Upper lobe of left lung (tissue), 6 donors: Measurements from ENCODE around the gene MYO1C. TPM values are rescaled to one million over a fixed set of nuclear protein-coding genes. Genes with fewer than 3 reads are reported as not detected.
"Not testable (repeated sequence)": the region's sequence is repeated elsewhere in the genome, so short reads cannot be mapped to it uniquely, and the experiment has no call there.

ENCODE experiments used
- ATAC-seq, 2 donors: fragments of 200-7000 bp; cut with Tn5 transposase; one replicate each; pipeline ENCODE4 v1.9.1; 2022; ENCODE audit warnings: mild to moderate bottlenecking in 2 of 2, moderate library complexity in 2 of 2; ENCODE audit not compliant: low FRiP score in 2 of 2
- DNase-seq, 2 donors: peaks; one replicate each; pipeline ENCODE4 v3.0.0-alpha.2; 2019 to 2020
- H3K27ac ChIP-seq, 4 donors: fragments of 200-600 bp; sonication (generic); one replicate each; pipeline ENCODE4 v1.5.1; 2016 to 2019
- H3K27me3 ChIP-seq, 4 donors: fragments of 200-600 bp; sonication (generic); one replicate each; pipeline ENCODE4 v1.5.1; 2017 to 2019
- H3K36me3 ChIP-seq, 4 donors: fragments of 200-600 bp; sonication (generic); one replicate each; pipeline ENCODE4 v1.5.1; 2016 to 2019
- H3K4me1 ChIP-seq, 4 donors: fragments of 200-600 bp; sonication (generic); one replicate each; pipeline ENCODE4 v1.5.1; 2018 to 2019
- H3K4me3 ChIP-seq, 4 donors: fragments of 200-600 bp; sonication (generic); one replicate each; pipeline ENCODE4 v1.5.1; 2017 to 2019; ENCODE audit warnings: mild to moderate bottlenecking in 2 of 4, moderate library complexity in 1 of 4
- H3K9me3 ChIP-seq, 4 donors: fragments of 200-600 bp; sonication (generic); one replicate each; pipeline ENCODE4 v1.5.1; 2018 to 2019
- EP300 ChIP-seq, 4 donors: sonication (generic); formaldehyde crosslinking; IDR thresholded peaks; one replicate each; pipeline ENCODE4 v1.5.1; 2017; ENCODE audit warnings: antibody characterized with exemption in 4 of 4, control low read depth in 2 of 4
- POLR2A ChIP-seq, 4 donors: fragments of 450-650 bp; IDR thresholded peaks; one replicate each; pipeline ENCODE4 v1.5.1; 2016 to 2017; ENCODE audit warnings: antibody characterized with exemption in 4 of 4, mild to moderate bottlenecking in 2 of 4
- POLR2AphosphoS5 ChIP-seq, 2 donors: sonication (generic); formaldehyde crosslinking; IDR thresholded peaks; one replicate each; pipeline ENCODE4 v1.5.1; 2017; ENCODE audit warnings: antibody characterized with exemption in 2 of 2
- WGBS, 2 donors: methylation state at CpG; one replicate each; pipeline ENCODE4 v1.1.5; 2017 to 2018; 5-methylcytosine and 5-hydroxymethylcytosine counted together
- total RNA-seq, 6 donors: library from RNA; depleted of rRNA in 4 of 6; stranded (reverse); fragments of >200 nt in 4 of 6; gene quantifications; one replicate each; pipeline versions ENCODE4 v1.1.0 to v1.2.1, GENCODE V29; 2016 to 2021
- TF ChIP-seq, protein P1 (sequence below), 6 experiments: fragments of 450-650 bp in 4 of 6; fragments of 200-600 bp in 2 of 6; sonication (generic) in 2 of 6; IDR thresholded peaks; one replicate each; pipeline ENCODE4 v1.5.1; 2016 to 2019; ENCODE audit warnings: antibody characterized with exemption in 6 of 6
- donor health status: DM: no; HTN: no; CAD: no; lungs with moderate emphysema.
- donor health status: DM: no; HTN: yes; CAD: no; lungs with severe emphysema.

Gene MYO1C
- total RNA-seq, 6 donors from 2014 or later: 186 to 358 (median 266) TPM

DNA sequence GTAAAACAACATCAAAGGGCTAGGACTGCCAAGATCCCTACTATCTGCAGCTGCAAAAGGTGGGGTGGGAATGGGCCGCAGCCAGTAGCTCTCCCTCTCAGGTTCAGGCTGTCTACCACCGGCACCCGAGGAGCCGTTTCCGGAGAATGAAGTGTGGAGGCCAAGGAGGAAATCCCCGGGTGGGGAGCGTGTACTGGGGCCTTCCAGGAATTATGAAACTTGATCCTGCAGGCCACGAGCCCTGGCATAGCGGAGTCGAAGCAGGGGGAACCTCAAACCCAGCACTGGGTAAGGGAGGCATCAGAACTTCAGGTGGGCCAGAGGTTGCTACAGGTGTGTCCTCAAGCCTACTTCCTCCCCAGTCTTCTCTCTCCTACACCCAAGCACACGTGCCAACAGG lies 18.8 kb upstream of the MYO1C start:
- TF ChIP-seq EP300 (IDR thresholded peaks at IDR 0.05) (peak in 1 of 4 donors; percentile 28), POLR2AphosphoS5 (IDR thresholded peaks at IDR 0.05) (peak in 1 of 2 donors; percentile 43)
- TF ChIP-seq, protein P1, sequence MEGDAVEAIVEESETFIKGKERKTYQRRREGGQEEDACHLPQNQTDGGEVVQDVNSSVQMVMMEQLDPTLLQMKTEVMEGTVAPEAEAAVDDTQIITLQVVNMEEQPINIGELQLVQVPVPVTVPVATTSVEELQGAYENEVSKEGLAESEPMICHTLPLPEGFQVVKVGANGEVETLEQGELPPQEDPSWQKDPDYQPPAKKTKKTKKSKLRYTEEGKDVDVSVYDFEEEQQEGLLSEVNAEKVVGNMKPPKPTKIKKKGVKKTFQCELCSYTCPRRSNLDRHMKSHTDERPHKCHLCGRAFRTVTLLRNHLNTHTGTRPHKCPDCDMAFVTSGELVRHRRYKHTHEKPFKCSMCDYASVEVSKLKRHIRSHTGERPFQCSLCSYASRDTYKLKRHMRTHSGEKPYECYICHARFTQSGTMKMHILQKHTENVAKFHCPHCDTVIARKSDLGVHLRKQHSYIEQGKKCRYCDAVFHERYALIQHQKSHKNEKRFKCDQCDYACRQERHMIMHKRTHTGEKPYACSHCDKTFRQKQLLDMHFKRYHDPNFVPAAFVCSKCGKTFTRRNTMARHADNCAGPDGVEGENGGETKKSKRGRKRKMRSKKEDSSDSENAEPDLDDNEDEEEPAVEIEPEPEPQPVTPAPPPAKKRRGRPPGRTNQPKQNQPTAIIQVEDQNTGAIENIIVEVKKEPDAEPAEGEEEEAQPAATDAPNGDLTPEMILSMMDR (IDR thresholded peaks at IDR 0.05): no peak
- ATAC-seq (no peak), DNase-seq (peak in 1 of 2 donors; percentile 60)
- no peaks in the 10 kb centered on the region for H3K9me3 ChIP-seq
- WGBS, 2 donors: 33 to 42% methylated on average over 4 to 11 of the region's 11 CpGs
- no peak overlapping the region for H3K4me3 ChIP-seq
- H3K36me3 ChIP-seq: peaks cover 11 to 54% (median 35%) of the 10 kb centered on the region in 4 donors
- H3K27me3 ChIP-seq: no peaks in the 10 kb centered on the region
- H3K4me1 ChIP-seq: peaks cover 62 to 73% (median 70%) of the 10 kb centered on the region in 4 donors
- peak overlapping the region; percentile 78 to 96 (median 86) for H3K27ac ChIP-seq

DNA sequence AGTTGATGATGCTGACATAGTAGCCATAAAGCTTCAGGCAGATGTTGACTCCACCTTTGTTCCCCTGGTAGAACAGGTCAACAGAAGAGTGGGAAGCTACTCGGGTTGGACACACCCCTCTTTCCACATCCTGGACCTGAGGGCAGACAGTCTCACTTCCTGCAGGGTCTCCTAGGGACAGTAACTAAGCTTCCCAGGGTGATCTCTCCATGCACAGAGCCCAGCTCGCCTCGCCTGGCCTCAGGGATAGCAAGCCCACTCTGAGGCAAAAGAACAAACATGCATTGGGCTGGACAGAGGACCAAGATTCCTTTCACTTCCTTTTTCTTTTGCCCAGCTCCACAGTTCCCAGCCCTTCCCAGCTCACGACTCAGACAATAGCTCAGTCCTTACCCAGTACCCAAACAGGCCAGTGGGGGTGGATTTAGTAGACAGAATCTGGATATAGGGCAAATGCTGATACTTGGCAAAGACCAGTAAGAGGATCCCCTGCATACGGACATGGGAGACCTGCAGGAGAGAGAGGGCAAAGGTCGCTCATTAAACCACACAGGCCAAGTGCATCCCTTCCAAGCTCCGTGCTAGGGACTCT lies 16.9 kb upstream of the MYO1C start:
- Histone ChIP-seq H3K4me1 (peaks cover 59 to 66% (median 60%) of the 10 kb centered on the region in 4 donors), H3K36me3 (peaks cover 12 to 72% (median 38%) of the 10 kb centered on the region in 4 donors)
- no peak for ATAC-seq

DNA sequence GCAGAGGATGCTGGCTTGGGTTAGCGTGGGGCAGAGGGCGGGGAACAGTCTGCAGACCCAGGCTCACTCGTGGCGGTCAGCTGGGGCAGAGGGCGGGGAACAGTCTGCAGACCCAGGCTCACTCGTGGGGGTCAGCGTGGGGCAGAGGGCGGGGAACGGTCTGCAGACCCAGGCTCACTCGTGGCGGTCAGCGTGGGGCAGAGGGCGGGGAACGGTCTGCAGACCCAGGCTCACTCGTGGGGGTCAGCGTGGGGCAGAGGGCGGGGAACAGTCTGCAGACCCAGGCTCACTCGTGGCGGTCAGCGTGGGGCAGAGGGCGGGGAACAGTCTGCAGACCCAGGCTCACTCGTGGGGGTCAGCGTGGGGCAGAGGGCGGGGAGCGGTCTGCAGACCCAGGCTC lies 16.2 kb upstream of the MYO1C start:
- Histone ChIP-seq H3K27ac (peak overlapping the region in 2 of 4 donors; percentile 12 to 96), H3K4me1 (peaks cover 53 to 59% (median 55%) of the 10 kb centered on the region in 4 donors), H3K36me3 (peaks cover 12 to 75% (median 38%) of the 10 kb centered on the region in 4 donors)
- not testable (repeated sequence) for H3K4me3 ChIP-seq, ATAC-seq, H3K27me3 ChIP-seq, H3K9me3 ChIP-seq
- DNase-seq: peak in 1 of 2 donors; percentile 54
- 86 to 92% methylated on average over 16 to 19 of the region's 25 CpGs for WGBS, 2 donors

More for the DNA sequence above, 16.9 kb upstream of the MYO1C start:
- Histone ChIP-seq H3K27me3 (no peaks in the 10 kb centered on the region), H3K27ac (peak overlapping the region in 3 of 4 donors; percentile 22 to 96 (median 93)), H3K4me3 (no peak overlapping the region), H3K9me3 (no peaks in the 10 kb centered on the region)
- no peak for DNase-seq
- 66 to 70% methylated on average over 5 to 7 of the region's 7 CpGs for WGBS, 2 donors
- no peak for TF ChIP-seq EP300 (IDR thresholded peaks at IDR 0.05)
- TF ChIP-seq, protein P1 (IDR thresholded peaks at IDR 0.05): peak in 1 of 6 experiments; percentile 13

DNA sequence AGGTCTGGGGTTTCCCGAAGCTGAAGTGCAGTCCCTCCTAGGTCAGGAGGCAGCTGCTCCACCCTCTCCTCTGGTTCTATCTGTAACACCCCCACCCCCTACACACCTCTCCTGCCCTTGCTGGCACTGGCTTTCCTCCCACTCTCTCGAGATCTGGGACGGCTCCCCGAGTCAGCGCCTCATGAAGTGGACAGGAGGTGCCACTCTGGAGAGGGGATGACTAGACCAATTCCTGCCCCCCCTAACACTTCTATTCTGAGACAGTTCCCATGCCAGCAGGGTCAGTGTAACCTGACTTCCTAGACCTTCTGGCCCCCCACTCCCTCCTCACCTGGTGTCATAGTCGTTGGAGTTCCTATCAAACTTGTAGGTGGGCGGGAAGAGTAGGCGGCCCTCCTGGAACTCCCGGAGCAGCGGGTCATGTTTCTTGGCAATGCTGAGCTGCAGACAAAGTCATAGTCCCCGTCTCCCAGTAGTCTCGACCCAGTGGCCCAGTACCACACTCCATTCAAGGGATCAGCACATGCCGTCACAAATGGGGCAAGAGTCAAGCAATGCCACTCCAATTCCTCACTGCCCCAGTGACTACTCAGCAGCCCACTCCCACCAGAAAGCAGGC lies 14.3 kb upstream of the MYO1C start:
- no peak for DNase-seq
- Histone ChIP-seq H3K27me3 (no peaks in the 10 kb centered on the region), H3K9me3 (no peaks in the 10 kb centered on the region), H3K4me3 (no peak overlapping the region), H3K36me3 (peaks cover 12 to 74% (median 36%) of the 10 kb centered on the region in 4 donors), H3K4me1 (peaks cover 36 to 40% (median 37%) of the 10 kb centered on the region in 4 donors), H3K27ac (peak overlapping the region in 1 of 4 donors; percentile 37)
- WGBS, 2 donors: 83 to 90% methylated on average over 11 to 13 of the region's 13 CpGs
- ATAC-seq: no peak
- TF ChIP-seq, protein P1 (IDR thresholded peaks at IDR 0.05): no peak
- TF ChIP-seq POLR2AphosphoS5 (IDR thresholded peaks at IDR 0.05) (no peak), POLR2A (IDR thresholded peaks at IDR 0.05) (no peak), EP300 (IDR thresholded peaks at IDR 0.05) (no peak)

DNA sequence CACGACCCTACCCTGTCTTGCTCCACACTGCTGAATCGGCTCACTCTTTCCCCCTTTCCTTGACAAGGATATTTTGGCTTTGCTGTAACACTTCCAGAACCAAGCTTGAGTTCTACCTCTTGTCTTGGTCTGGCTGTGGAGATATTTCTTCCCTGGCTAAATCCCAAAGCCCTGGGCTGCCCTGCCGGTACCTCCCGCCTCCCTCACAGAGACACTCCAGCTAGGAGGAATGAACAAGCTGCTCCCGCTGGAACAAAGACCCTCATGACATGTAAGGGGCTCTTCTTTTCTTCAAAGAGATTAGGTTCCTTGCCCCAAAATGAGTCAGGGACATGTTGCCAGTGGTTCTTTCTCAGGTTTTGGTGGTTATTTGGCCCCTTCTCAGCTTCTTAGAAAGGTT lies 13.1 kb upstream of the MYO1C start:
- H3K27me3 ChIP-seq: no peaks in the 10 kb centered on the region
- peak overlapping the region in 3 of 4 donors; percentile 29 to 45 (median 30) for H3K27ac ChIP-seq
- H3K4me1 ChIP-seq: peaks cover 24 to 28% (median 26%) of the 10 kb centered on the region in 4 donors
- no peak for DNase-seq
- H3K4me3 ChIP-seq: no peak overlapping the region
- no peak for ATAC-seq
- peaks cover 12 to 78% (median 36%) of the 10 kb centered on the region in 4 donors for H3K36me3 ChIP-seq
- no peak for TF ChIP-seq EP300 (IDR thresholded peaks at IDR 0.05)
- no peak for TF ChIP-seq POLR2A (IDR thresholded peaks at IDR 0.05)
- TF ChIP-seq, protein P1 (IDR thresholded peaks at IDR 0.05): no peak
- no peak for TF ChIP-seq POLR2AphosphoS5 (IDR thresholded peaks at IDR 0.05)
- 71 to 73% methylated on average over 5 of the region's 5 CpGs for WGBS, 2 donors
- no peaks in the 10 kb centered on the region for H3K9me3 ChIP-seq
